Heart left ventricle (tissue), 13 donors: ENCODE results near the gene INPP4B.

Experiments
- CTCF ChIP-seq, 12 donors: fragments of 200-600 bp; sonication (generic) in 4 of 12; IDR thresholded peaks; one replicate each; pipeline versions ENCODE4 v1.5.0 to v1.8.0; 2018 to 2022; ENCODE audit warnings: antibody characterized with exemption in 12 of 12, mild to moderate bottlenecking in 5 of 12
- POLR2A ChIP-seq, 2 donors: fragments of 450-650 bp; IDR thresholded peaks; one replicate each; pipeline ENCODE4 v1.6.1; 2017; ENCODE audit warnings: antibody characterized with exemption in 2 of 2, mild to moderate bottlenecking in 2 of 2, moderate library complexity in 2 of 2
- donor health status: ischemic (EF 13 %, LVEDD 7.1; RV severe dilation, severe dysfunction).
- donor health status: DM: no; HTN: yes; CAD: no.
- donor health status: DM: no; HTN: no; CAD: no.
- donor health status: ischemic (EF 25% LVEDD 6.9; RV normal size, moderate dysfunction).
- donor health status: ischemic (EF 25% LVEDD 5.7; RV mildly dilated, moderate dysfunction).
- donor health status: ischemic (EF 35%, LVEDD 5.7; RV mildly dilated, moderate dysfunction).
- donor health status: nonischemic (EF 11% LVEDD 7.7; RV severe dilation, severe dysfunction).
- donor health status: DM: yes; HTN: yes; CAD: no.
- donor health status: PGD.
- donor health status: ischemic (EF 29% LVEDD 5.4; RV normal size, mild dysfunction).
- donor health status: nonischemic (EF 23%, LVEDD 6.1; RV moderate dilation, normal function).

GRCh38 chr4:142383800-142384470, 462.2 kb downstream of the INPP4B start:
- no peak for TF ChIP-seq CTCF (IDR thresholded peaks at IDR 0.05)
- no peak for TF ChIP-seq POLR2A (IDR thresholded peaks at IDR 0.05)
